ENCODE results near the gene NME1. TPM values are rescaled to one million over a fixed set of nuclear protein-coding genes. Genes with fewer than 3 reads are reported as not detected.
"Not testable (repeated sequence)": the region's sequence is repeated elsewhere in the genome, so short reads cannot be mapped to it uniquely, and the experiment has no call there.

NME1 gene
- total RNA-seq, 2 donors from 2014 or later = 107 to 348 TPM

- Mint-ChIP-seq H3K4me1 (peaks cover 21% of the 10 kb centered on the region), H3K4me3 (peak overlapping the region; percentile 88), H3K27me3 (no peaks in the 10 kb centered on the region), H3K36me3 (ENCODE audit: low read depth) (peaks cover 83% of the 10 kb centered on the region), H3K9me3 (no peaks in the 10 kb centered on the region), H3K27ac (peak overlapping the region; percentile 95)
- ATAC-seq (replicated peaks) = no peak
Measured at GRCh38 chr17:51164911-51165679, 11.7 kb downstream of the NME1 start.

- H3K27ac Mint-ChIP-seq = peak overlapping the region; percentile 95
- H3K9me3 Mint-ChIP-seq = no peaks in the 10 kb centered on the region
- peaks cover 21% of the 10 kb centered on the region for H3K4me1 Mint-ChIP-seq
- ATAC-seq (replicated peaks) = peak; percentile 33
- H3K27me3 Mint-ChIP-seq = no peaks in the 10 kb centered on the region
- peak overlapping the region; percentile 88 for H3K4me3 Mint-ChIP-seq
- H3K36me3 Mint-ChIP-seq (ENCODE audit: low read depth) = peaks cover 83% of the 10 kb centered on the region
Measured at GRCh38 chr17:51165680-51166197, 12.4 kb downstream of the NME1 start.

- no peaks in the 10 kb centered on the region for H3K9me3 Mint-ChIP-seq
- peaks cover 83% of the 10 kb centered on the region for H3K36me3 Mint-ChIP-seq (ENCODE audit: low read depth)
- H3K27me3 Mint-ChIP-seq = no peaks in the 10 kb centered on the region
- peaks cover 25% of the 10 kb centered on the region for H3K4me1 Mint-ChIP-seq
- H3K4me3 Mint-ChIP-seq = peak within 1 kb of the TSS; percentile 88
- peak within 1 kb of the TSS; percentile 95 for H3K27ac Mint-ChIP-seq
- ATAC-seq (replicated peaks) = peak; percentile 87
Measured at GRCh38 chr17:51166198-51166986, 13.0 kb downstream of the NME1 start, which contains the start of gene NME2. NME2 (plus strand) TSS chr17:51166411; CDS start chr17:51166831, 420 bp downstream.

- Mint-ChIP-seq H3K9me3 (no peaks in the 10 kb centered on the region), H3K36me3 (ENCODE audit: low read depth) (peaks cover 83% of the 10 kb centered on the region), H3K4me1 (peaks cover 25% of the 10 kb centered on the region), H3K27ac (peak overlapping the region; percentile 82), H3K27me3 (no peaks in the 10 kb centered on the region), H3K4me3 (peak overlapping the region; percentile 88)
- peak; percentile 63 for ATAC-seq (replicated peaks)
Measured at GRCh38 chr17:51166987-51167931, 13.9 kb downstream of the NME1 start.

GRCh38 chr17:51169340-51169739 lies 16.0 kb downstream of the NME1 start:
- H3K4me1 Mint-ChIP-seq = peaks cover 25% of the 10 kb centered on the region

GRCh38 chr17:51170736-51171135 lies 17.4 kb downstream of the NME1 start:
- no peak overlapping the region for H3K27ac Mint-ChIP-seq
- no peaks in the 10 kb centered on the region for H3K27me3 Mint-ChIP-seq
- no peaks in the 10 kb centered on the region for H3K9me3 Mint-ChIP-seq
- no peak for ATAC-seq (replicated peaks)
- no peak overlapping the region for H3K4me3 Mint-ChIP-seq
- peaks cover 17% of the 10 kb centered on the region for H3K4me1 Mint-ChIP-seq
- H3K36me3 Mint-ChIP-seq (ENCODE audit: low read depth) = peaks cover 81% of the 10 kb centered on the region

More at GRCh38 chr17:51169340-51169739, 16.0 kb downstream of the NME1 start:
- Mint-ChIP-seq H3K27me3 (no peaks in the 10 kb centered on the region), H3K36me3 (ENCODE audit: low read depth) (peaks cover 80% of the 10 kb centered on the region), H3K4me3 (peak overlapping the region; percentile 29), H3K9me3 (no peaks in the 10 kb centered on the region), H3K27ac (peak overlapping the region; percentile 81)
- ATAC-seq (replicated peaks) = no peak

- H3K4me1 Mint-ChIP-seq = peaks cover 15% of the 10 kb centered on the region
- H3K9me3 Mint-ChIP-seq = not testable (repeated sequence)
Measured at GRCh38 chr17:51172030-51172429, 18.7 kb downstream of the NME1 start.

GRCh38 chr17:51180486-51180885 lies 27.1 kb downstream of the NME1 start:
- H3K4me1 Mint-ChIP-seq = no peaks in the 10 kb centered on the region
- no peaks in the 10 kb centered on the region for H3K9me3 Mint-ChIP-seq
- ATAC-seq (replicated peaks) = no peak

More at GRCh38 chr17:51172030-51172429, 18.7 kb downstream of the NME1 start:
- not testable (repeated sequence) for ATAC-seq (replicated peaks); H3K27ac Mint-ChIP-seq; H3K4me3 Mint-ChIP-seq; H3K27me3 Mint-ChIP-seq
- H3K36me3 Mint-ChIP-seq (ENCODE audit: low read depth) = peaks cover 80% of the 10 kb centered on the region

GRCh38 chr17:51184124-51184523 lies 30.8 kb downstream of the NME1 start:
- no peak overlapping the region for H3K4me3 Mint-ChIP-seq
- ATAC-seq (replicated peaks) = no peak
- peak overlapping the region; percentile 40 for H3K27ac Mint-ChIP-seq
- peaks cover 5% of the 10 kb centered on the region for H3K4me1 Mint-ChIP-seq
- no peaks in the 10 kb centered on the region for H3K9me3 Mint-ChIP-seq
- H3K27me3 Mint-ChIP-seq = no peaks in the 10 kb centered on the region
- peaks cover 91% of the 10 kb centered on the region for H3K36me3 Mint-ChIP-seq (ENCODE audit: low read depth)

More at GRCh38 chr17:51180486-51180885, 27.1 kb downstream of the NME1 start:
- H3K27me3 Mint-ChIP-seq = no peaks in the 10 kb centered on the region
- H3K4me3 Mint-ChIP-seq = no peak overlapping the region
- H3K27ac Mint-ChIP-seq = no peak overlapping the region
- H3K36me3 Mint-ChIP-seq (ENCODE audit: low read depth) = peaks cover 70% of the 10 kb centered on the region

- no peak for ATAC-seq (replicated peaks)
- peaks cover 5% of the 10 kb centered on the region for H3K4me1 Mint-ChIP-seq
- no peak overlapping the region for H3K4me3 Mint-ChIP-seq
- H3K27me3 Mint-ChIP-seq = no peaks in the 10 kb centered on the region
- H3K36me3 Mint-ChIP-seq (ENCODE audit: low read depth) = peaks cover 95% of the 10 kb centered on the region
- no peaks in the 10 kb centered on the region for H3K9me3 Mint-ChIP-seq
- no peak overlapping the region for H3K27ac Mint-ChIP-seq
Measured at GRCh38 chr17:51185763-51186332, 32.5 kb downstream of the NME1 start.

- Mint-ChIP-seq H3K27me3 (no peaks in the 10 kb centered on the region), H3K27ac (no peak overlapping the region), H3K9me3 (no peaks in the 10 kb centered on the region), H3K36me3 (ENCODE audit: low read depth) (peaks cover 96% of the 10 kb centered on the region), H3K4me3 (no peak overlapping the region), H3K4me1 (peaks cover 5% of the 10 kb centered on the region)
- ATAC-seq (replicated peaks) = no peak
Measured at GRCh38 chr17:51188271-51188833, 35.0 kb downstream of the NME1 start.

- no peaks in the 10 kb centered on the region for H3K27me3 Mint-ChIP-seq
- no peak overlapping the region for H3K4me3 Mint-ChIP-seq
- H3K9me3 Mint-ChIP-seq = no peaks in the 10 kb centered on the region
- ATAC-seq (replicated peaks) = no peak
- H3K27ac Mint-ChIP-seq = no peak overlapping the region
- peaks cover 5% of the 10 kb centered on the region for H3K4me1 Mint-ChIP-seq
- H3K36me3 Mint-ChIP-seq (ENCODE audit: low read depth) = peaks cover 95% of the 10 kb centered on the region
Measured at GRCh38 chr17:51189162-51189561, 35.8 kb downstream of the NME1 start.

- H3K27ac Mint-ChIP-seq = no peak overlapping the region
- no peak for ATAC-seq (replicated peaks)
Measured at GRCh38 chr17:51189628-51190027, 36.3 kb downstream of the NME1 start.

More at GRCh38 chr17:51189628-51190027, 36.3 kb downstream of the NME1 start:
- Mint-ChIP-seq H3K36me3 (ENCODE audit: low read depth) (peaks cover 95% of the 10 kb centered on the region), H3K27me3 (no peaks in the 10 kb centered on the region), H3K4me1 (peaks cover 5% of the 10 kb centered on the region), H3K4me3 (no peak overlapping the region), H3K9me3 (no peaks in the 10 kb centered on the region)
